Gastroesophageal sphincter (tissue), 4 donors: ENCODE measurements around the gene GNB1. TPM values are rescaled to one million over a fixed set of nuclear protein-coding genes. Genes with fewer than 3 reads are reported as not detected.

Experiments
- ATAC-seq: fragments of 150-250 bp; one replicate; pipeline ENCODE4 v1.9.1; 2016; ENCODE audit warnings: mild to moderate bottlenecking, moderate library complexity
- H3K27ac ChIP-seq, 4 donors: fragments of 200-600 bp; sonication (generic) in 3 of 4; 1 replicate in 3 of 4; 2 replicates in 1 of 4; pipeline ENCODE4 v1.5.1; 2016 to 2019
- H3K27me3 ChIP-seq: fragments of 200-600 bp; sonication (generic); one replicate; pipeline ENCODE4 v1.5.1; 2019
- H3K36me3 ChIP-seq, 2 donors: fragments of 200-600 bp; sonication (generic); one replicate each; pipeline ENCODE4 v1.5.1; 2019; ENCODE audit warnings: control low read depth in 1 of 2
- H3K4me1 ChIP-seq, 3 donors: fragments of 200-600 bp; sonication (generic); 1 replicate in 2 of 3; 2 replicates in 1 of 3; pipeline ENCODE4 v1.5.1; 2016 to 2019; ENCODE audit warnings: control low read depth in 2 of 3
- H3K4me3 ChIP-seq, 2 donors: fragments of 200-600 bp; sonication (generic); one replicate each; pipeline ENCODE4 v1.5.1; 2019; ENCODE audit warnings: mild to moderate bottlenecking in 1 of 2, moderate library complexity in 1 of 2
- H3K9me3 ChIP-seq, 3 donors: fragments of 200-600 bp; sonication (generic); one replicate each; pipeline ENCODE4 v1.5.1; 2017 to 2019; ENCODE audit warnings: control low read depth in 2 of 3
- CTCF ChIP-seq, 4 experiments: fragments of 200-600 bp in 2 of 4; fragments of 450-650 bp in 2 of 4; sonication (generic) in 1 of 4; IDR thresholded peaks; one replicate each; pipeline ENCODE4 v1.5.1; 2017 to 2019; ENCODE audit warnings: antibody characterized with exemption in 4 of 4, mild to moderate bottlenecking in 2 of 4, moderate library complexity in 2 of 4
- EP300 ChIP-seq: sonication (generic); formaldehyde crosslinking; IDR thresholded peaks from one replicate; pipeline ENCODE4 v1.6.1; 2017; ENCODE audit warnings: antibody characterized with exemption, mild to moderate bottlenecking
- POLR2A ChIP-seq, 2 donors: fragments of 450-650 bp; IDR thresholded peaks; one replicate each; pipeline ENCODE4 v1.6.1; 2017; ENCODE audit warnings: antibody characterized with exemption in 2 of 2, mild to moderate bottlenecking in 2 of 2, moderate library complexity in 1 of 2
- POLR2AphosphoS5 ChIP-seq: sonication (generic); formaldehyde crosslinking; IDR thresholded peaks from one replicate; pipeline ENCODE4 v1.6.1; 2017; ENCODE audit warnings: antibody characterized with exemption
- WGBS, 2 donors: methylation state at CpG; one replicate each; pipeline ENCODE4 v1.1.5; 2018; ENCODE audit warnings: low coverage in 1 of 2; 5-methylcytosine and 5-hydroxymethylcytosine counted together
- total RNA-seq, 4 donors: library from RNA; depleted of rRNA; stranded (reverse); fragments of >200 nt; gene quantifications; one replicate each; pipeline ENCODE4 v1.1.0, GENCODE V29; 2016

Gene GNB1
- total RNA-seq, 4 donors from 2014 or later: 129 to 175 (median 136) TPM

DNA sequence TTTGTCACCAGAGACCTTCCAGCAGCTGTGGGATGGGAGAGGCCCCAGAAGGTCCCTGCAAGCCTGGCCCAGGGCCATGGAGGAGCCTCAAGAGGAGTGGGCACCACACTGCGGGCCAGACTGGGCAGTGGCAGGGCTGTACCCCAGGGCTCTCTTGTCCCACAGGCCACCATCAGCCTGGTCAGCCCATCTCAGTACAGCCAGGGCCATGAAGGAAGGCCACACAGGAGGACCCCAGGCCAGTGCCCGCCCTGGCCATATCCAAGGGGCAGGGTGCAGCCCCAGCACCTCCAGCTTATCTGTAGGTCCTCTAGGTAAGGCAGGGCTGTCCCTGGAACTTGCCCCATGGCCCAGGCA, 3.1 kb upstream of the GNB1 start:
- H3K4me1 ChIP-seq: peaks cover 0 to 48% (median 24%) of the 10 kb centered on the region in 3 donors
- H3K9me3 ChIP-seq: no peaks in the 10 kb centered on the region
- no CpG with 5 or more reads among the region's 2 CpGs for WGBS, 2 donors
- ATAC-seq: no peak
- no peaks in the 10 kb centered on the region for H3K36me3 ChIP-seq
- peaks cover 28% of the 10 kb centered on the region for H3K27me3 ChIP-seq
- H3K27ac ChIP-seq: no peak overlapping the region
- TF ChIP-seq POLR2AphosphoS5 (no peak), POLR2A (IDR thresholded peaks at IDR 0.05) (no peak), EP300 (no peak), CTCF (IDR thresholded peaks at IDR 0.05) (no peak)
- H3K4me3 ChIP-seq: no peak overlapping the region

- no peak for TF ChIP-seq POLR2A (IDR thresholded peaks at IDR 0.05)
- TF ChIP-seq POLR2AphosphoS5: no peak
- TF ChIP-seq CTCF (IDR thresholded peaks at IDR 0.05): no peak
- TF ChIP-seq EP300: no peak
- no peak overlapping the region for H3K27ac ChIP-seq
- peaks cover 0 to 53% (median 30%) of the 10 kb centered on the region in 3 donors for H3K4me1 ChIP-seq
- ATAC-seq: no peak
- no peak overlapping the region for H3K4me3 ChIP-seq
- peaks cover 28% of the 10 kb centered on the region for H3K27me3 ChIP-seq
- H3K36me3 ChIP-seq: no peaks in the 10 kb centered on the region
- 67% methylated on average over 2 of the region's 19 CpGs; no CpG with 5 or more reads in 1 of the 2 donors for WGBS, 2 donors
- H3K9me3 ChIP-seq: no peaks in the 10 kb centered on the region
Observed at GRCh38 chr1:1893291-1893985, 2.6 kb upstream of the GNB1 start.

GRCh38 chr1:1892763-1893120, 1.9 kb upstream of the GNB1 start:
- Histone ChIP-seq H3K9me3 (no peaks in the 10 kb centered on the region), H3K4me3 (peak overlapping the region in 1 of 2 donors; percentile 98)
- 77 to 100% methylated on average over 1 to 5 of the region's 7 CpGs for WGBS, 2 donors

DNA sequence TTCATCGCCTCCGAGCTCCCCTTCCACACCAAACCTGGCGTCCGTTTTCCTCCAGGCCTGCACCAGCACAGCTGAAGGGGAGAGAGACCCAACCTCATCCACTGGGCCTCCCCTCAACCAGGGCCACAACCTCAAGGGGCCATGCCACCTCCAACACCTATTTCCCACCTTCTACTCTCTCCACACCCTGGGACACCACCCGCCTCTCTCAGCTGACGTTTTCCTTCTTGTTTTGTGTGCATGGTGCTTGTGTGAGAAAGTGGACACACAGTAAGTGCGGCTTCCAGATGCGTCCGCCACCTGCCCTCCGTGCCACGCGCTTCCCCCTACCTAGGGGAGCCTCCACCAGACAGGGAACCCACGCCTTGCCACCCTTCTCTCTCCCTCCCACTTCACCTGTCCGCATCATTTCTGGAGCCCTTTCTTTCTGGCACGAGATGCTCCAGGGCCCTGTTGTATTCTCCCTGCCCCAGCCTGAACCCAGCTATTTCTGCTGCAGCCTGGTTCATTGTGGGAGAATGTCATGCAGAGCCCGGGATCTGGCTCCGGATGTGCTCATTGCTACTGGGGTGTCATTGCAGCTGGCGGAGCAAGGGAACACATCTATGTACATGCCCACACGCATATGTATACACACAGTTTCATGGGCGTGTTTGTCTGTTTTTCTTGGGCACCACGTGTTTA, 1.3 kb upstream of the GNB1 start:
- no peaks in the 10 kb centered on the region for H3K9me3 ChIP-seq
- WGBS, 2 donors: 59 to 64% methylated on average over 13 to 16 of the region's 21 CpGs
- H3K27me3 ChIP-seq: peaks cover 27% of the 10 kb centered on the region
- H3K4me1 ChIP-seq: peaks cover 0 to 65% (median 36%) of the 10 kb centered on the region in 3 donors
- TF ChIP-seq POLR2AphosphoS5: no peak
- TF ChIP-seq EP300: no peak
- TF ChIP-seq CTCF (IDR thresholded peaks at IDR 0.05): no peak
- TF ChIP-seq POLR2A (IDR thresholded peaks at IDR 0.05): no peak
- H3K4me3 ChIP-seq: peak overlapping the region; percentile 65 to 98
- ATAC-seq: no peak
- H3K27ac ChIP-seq: peak overlapping the region in 3 of 4 donors; percentile 94 to 98 (median 97)
- no peaks in the 10 kb centered on the region for H3K36me3 ChIP-seq

More at GRCh38 chr1:1892763-1893120, 1.9 kb upstream of the GNB1 start:
- peak overlapping the region in 2 of 4 donors; percentile 94 to 97 for H3K27ac ChIP-seq
- TF ChIP-seq CTCF (IDR thresholded peaks at IDR 0.05): no peak
- no peak for TF ChIP-seq POLR2A (IDR thresholded peaks at IDR 0.05)
- H3K4me1 ChIP-seq: peaks cover 0 to 60% (median 33%) of the 10 kb centered on the region in 3 donors
- no peaks in the 10 kb centered on the region for H3K36me3 ChIP-seq
- no peak for ATAC-seq
- H3K27me3 ChIP-seq: peaks cover 28% of the 10 kb centered on the region
